Right cardiac atrium (tissue), 5 donors: ENCODE measurements around the gene ATP6V0C. TPM values are rescaled to one million over a fixed set of nuclear protein-coding genes. Genes with fewer than 3 reads are reported as not detected.

ENCODE experiments used
- ATAC-seq, 2 donors: fragments of 200-7000 bp; cut with Tn5 transposase; one replicate each; pipeline versions ENCODE4 v1.8.0 to v1.9.1; 2020; ENCODE audit warnings: moderate library complexity in 2 of 2, mild to moderate bottlenecking in 1 of 2
- DNase-seq, 3 donors: peaks; one replicate each; pipeline ENCODE4 v3.0.0-alpha.2; 2020
- H3K27ac ChIP-seq: one replicate; pipeline ENCODE4 v1.5.1; 2013; ENCODE audit warnings: mild to moderate bottlenecking, low read length, control low read depth, moderate library complexity
- H3K27me3 ChIP-seq: one replicate; pipeline ENCODE4 v1.6.1; 2013; ENCODE audit not compliant: control insufficient read depth, insufficient read depth
- H3K4me1 ChIP-seq: one replicate; pipeline ENCODE4 v1.6.1; 2013; ENCODE audit warnings: low read length; ENCODE audit not compliant: control insufficient read depth, insufficient read depth
- H3K4me3 ChIP-seq: one replicate; pipeline ENCODE4 v1.5.1; 2013; ENCODE audit warnings: low read length, control low read depth
- H3K9me3 ChIP-seq: one replicate; pipeline ENCODE4 v1.6.1; 2013; ENCODE audit warnings: low read length; ENCODE audit not compliant: control insufficient read depth
- whole genome bisulfite sequencing: extraction: QIAGEN DNeasy Blood & Tissue Kit; methylation state at CpG from one replicate; pipeline ENCODE4 v1.1.7; 2013; 5-methylcytosine and 5-hydroxymethylcytosine counted together
- intact Hi-C, 4 donors: fragments of 100-400 bp; cut with DNase I; formaldehyde crosslinking; loops; one replicate each; pipeline versions ENCODE4 v1.11.0 to v1.14.0; 2022 to 2023
- polyA plus RNA-seq: library from polyadenylated mRNA; stranded (reverse); fragments of 200-250 nt; gene quantifications from one replicate; pipeline ENCODE4 v1.2.3, GENCODE V29; 2013
- total RNA-seq, 4 donors: library from RNA; stranded (reverse); fragmentation: NEBNext Ultra II Directional; extraction: Animal tissue kit (Norgen Biotek cat#: 25700); gene quantifications; one replicate each; pipeline ENCODE4 v1.2.1, GENCODE V29; 2021
- donor health status: healthy with polysubstance abuse.
- donor health status: DM: no; HTN: yes; CAD: no.
- donor health status: DM: no; HTN: no; CAD: no.
- donor health status: DM: no; HTN: yes; CAD: no; lungs with severe emphysema.
- donor health status: DM: yes; HTN: yes; CAD: no.

The ATP6V0C gene
- total and polyA plus RNA-seq, 5 donors = 153 to 206 (median 179) TPM

- H3K9me3 ChIP-seq = no peaks in the 10 kb centered on the region
- WGBS = 79% methylated on average over 7 of the region's 7 CpGs
- no peak overlapping the region for H3K27ac ChIP-seq
- intact Hi-C loops = no loop called here
- H3K27me3 ChIP-seq = no peaks in the 10 kb centered on the region
- peak in 1 of 3 donors; percentile 49 for DNase-seq
- H3K4me3 ChIP-seq = no peak overlapping the region
- peaks cover 6% of the 10 kb centered on the region for H3K4me1 ChIP-seq
- ATAC-seq = no peak
Observed at GRCh38 chr16:2470234-2470601, 43.5 kb upstream of the ATP6V0C start.

DNA sequence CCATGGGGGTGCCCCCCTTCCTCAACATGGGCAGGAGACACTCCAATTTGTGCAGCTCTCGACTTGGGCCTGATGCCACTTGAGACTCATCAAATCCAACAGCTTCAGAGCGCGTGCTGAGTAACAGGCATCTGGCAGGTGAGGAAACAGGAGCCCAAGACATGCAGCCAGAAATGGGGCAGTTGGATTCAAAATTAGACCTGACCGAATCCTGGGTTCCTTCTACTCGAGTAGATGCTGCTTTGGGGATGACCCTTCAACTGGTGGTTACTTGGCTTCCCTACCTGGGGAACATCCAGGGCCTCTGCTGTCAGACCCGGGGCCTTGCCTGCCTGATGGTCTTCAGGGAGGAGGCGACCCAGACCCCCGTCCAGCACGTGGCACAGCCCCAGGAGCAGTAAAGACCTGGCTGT, 43.1 kb upstream of the ATP6V0C start:
- 28% methylated on average over 9 of the region's 9 CpGs for WGBS
- Histone ChIP-seq H3K27ac (no peak overlapping the region), H3K4me3 (no peak overlapping the region), H3K4me1 (peaks cover 6% of the 10 kb centered on the region), H3K27me3 (no peaks in the 10 kb centered on the region), H3K9me3 (no peaks in the 10 kb centered on the region)
- intact Hi-C loops = no loop called here
- no peak for DNase-seq
- no peak for ATAC-seq

DNA sequence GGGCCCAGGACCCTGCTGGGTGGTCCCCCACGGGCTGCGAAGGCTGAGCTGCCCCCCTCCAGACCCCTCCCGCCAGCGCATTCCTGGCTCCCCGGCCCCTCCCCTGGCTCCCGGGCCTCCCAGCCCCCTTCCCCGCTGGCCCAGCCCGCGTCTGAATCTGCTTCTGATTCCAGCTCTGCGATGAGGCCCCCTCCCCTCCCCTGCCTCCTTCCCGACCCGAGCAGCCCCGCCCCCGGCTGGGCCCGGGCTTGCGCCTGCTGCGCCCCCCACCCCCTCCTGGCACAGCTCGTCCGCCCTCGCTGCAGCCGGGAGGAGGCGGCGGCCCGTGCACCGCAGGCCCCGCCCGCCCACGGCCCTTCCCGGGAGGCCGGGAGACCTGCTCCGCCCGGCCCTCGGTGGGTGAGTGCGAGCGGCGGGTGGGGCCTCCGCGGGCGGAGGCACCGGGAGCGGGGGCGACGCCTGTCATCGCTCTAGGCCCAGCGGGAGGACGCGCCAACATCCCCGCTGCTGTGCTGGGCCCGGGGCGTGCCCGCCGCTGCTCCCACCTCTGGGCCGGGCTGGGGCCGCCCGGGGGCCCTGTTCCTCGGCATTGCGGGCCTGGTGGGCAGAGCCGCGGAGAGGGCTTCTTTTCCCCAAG, 42.6 kb upstream of the ATP6V0C start, which contains the start of gene NTN3:
NTN3 (plus strand) TSS at position 282 of the 637 bp plus-strand sequence. CDS start 405 bp downstream, outside the sequence.
- DNase-seq = peak in 2 of 3 donors; percentile 69 to 75

GRCh38 chr16:2471653-2472487, 41.9 kb upstream of the ATP6V0C start:
- H3K9me3 ChIP-seq = no peaks in the 10 kb centered on the region
- ATAC-seq (no peak), DNase-seq (peak in 2 of 3 donors; percentile 72)
- WGBS = 34% methylated on average over 61 of the region's 61 CpGs
- no peak overlapping the region for H3K27ac ChIP-seq
- H3K4me3 ChIP-seq = peak overlapping the region; percentile 9
- peaks cover 6% of the 10 kb centered on the region for H3K4me1 ChIP-seq
- no peaks in the 10 kb centered on the region for H3K27me3 ChIP-seq
- intact Hi-C loops = no loop called here

More for the DNA sequence above, 42.6 kb upstream of the ATP6V0C start, which contains the start of gene NTN3:
- no peak within 1 kb of the TSS for H3K27ac ChIP-seq
- peak within 1 kb of the TSS; percentile 9 for H3K4me3 ChIP-seq
- no peak for ATAC-seq
- no peaks in the 10 kb centered on the region for H3K9me3 ChIP-seq
- no peaks in the 10 kb centered on the region for H3K27me3 ChIP-seq
- WGBS = 1% methylated on average over 59 of the region's 59 CpGs
- intact Hi-C loops = no loop called here
- peaks cover 6% of the 10 kb centered on the region for H3K4me1 ChIP-seq

DNA sequence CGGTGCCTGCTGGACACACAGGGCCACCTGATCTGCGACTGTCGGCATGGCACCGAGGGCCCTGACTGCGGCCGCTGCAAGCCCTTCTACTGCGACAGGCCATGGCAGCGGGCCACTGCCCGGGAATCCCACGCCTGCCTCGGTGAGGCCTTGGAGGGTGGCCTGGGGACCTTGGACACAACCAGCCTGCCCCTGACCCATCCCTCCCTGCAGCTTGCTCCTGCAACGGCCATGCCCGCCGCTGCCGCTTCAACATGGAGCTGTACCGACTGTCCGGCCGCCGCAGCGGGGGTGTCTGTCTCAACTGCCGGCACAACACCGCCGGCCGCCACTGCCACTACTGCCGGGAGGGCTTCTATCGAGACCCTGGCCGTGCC, 41.3 kb upstream of the ATP6V0C start:
- WGBS = 95% methylated on average over 27 of the region's 27 CpGs
- H3K27me3 ChIP-seq = no peaks in the 10 kb centered on the region
- intact Hi-C loops = no loop called here
- peaks cover 6% of the 10 kb centered on the region for H3K4me1 ChIP-seq
- H3K4me3 ChIP-seq = no peak overlapping the region
- ATAC-seq (no peak), DNase-seq (peak in 2 of 3 donors; percentile 53 to 70)
- no peak overlapping the region for H3K27ac ChIP-seq
- no peaks in the 10 kb centered on the region for H3K9me3 ChIP-seq

DNA sequence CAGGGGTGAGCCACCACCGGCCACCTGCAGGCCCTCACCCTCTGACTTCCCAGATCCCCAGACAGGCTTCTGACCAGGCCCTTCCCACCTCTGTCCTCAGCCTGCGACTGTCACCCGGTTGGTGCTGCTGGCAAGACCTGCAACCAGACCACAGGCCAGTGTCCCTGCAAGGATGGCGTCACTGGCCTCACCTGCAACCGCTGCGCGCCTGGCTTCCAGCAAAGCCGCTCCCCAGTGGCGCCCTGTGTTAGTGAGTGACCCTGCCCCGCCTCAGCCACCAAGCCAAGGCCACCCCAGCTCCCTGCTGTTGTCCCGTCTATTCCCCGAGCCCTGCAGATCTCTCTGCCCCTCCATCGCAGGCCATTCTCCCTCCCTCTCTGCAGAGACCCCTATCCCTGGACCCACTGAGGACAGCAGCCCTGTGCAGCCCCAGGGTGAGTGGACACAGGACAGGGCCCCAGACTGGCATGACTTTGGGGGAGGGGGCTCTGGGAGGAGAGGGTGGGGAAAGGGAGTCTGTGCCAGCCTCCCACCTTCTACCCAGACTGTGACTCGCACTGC, 40.8 kb upstream of the ATP6V0C start:
- Histone ChIP-seq H3K4me1 (peaks cover 6% of the 10 kb centered on the region), H3K27me3 (no peaks in the 10 kb centered on the region), H3K27ac (no peak overlapping the region), H3K4me3 (no peak overlapping the region), H3K9me3 (no peaks in the 10 kb centered on the region)
- DNase-seq = peak in 1 of 3 donors; percentile 55
- intact Hi-C loops = no loop called here
- ATAC-seq = no peak
- WGBS = 86% methylated on average over 14 of the region's 14 CpGs

GRCh38 chr16:2473446-2473926, 40.3 kb upstream of the ATP6V0C start:
- Histone ChIP-seq H3K9me3 (no peaks in the 10 kb centered on the region), H3K4me3 (peak overlapping the region; percentile 88), H3K4me1 (peaks cover 6% of the 10 kb centered on the region), H3K27ac (no peak overlapping the region), H3K27me3 (no peaks in the 10 kb centered on the region)
- DNase-seq (peak in 2 of 3 donors; percentile 66 to 77), ATAC-seq (no peak)
- intact Hi-C loops = no loop called here
- WGBS = 5% methylated on average over 49 of the region's 49 CpGs

- peak overlapping the region; percentile 88 for H3K4me3 ChIP-seq
- H3K27me3 ChIP-seq = no peaks in the 10 kb centered on the region
- intact Hi-C loops = loop anchor here in 1 of 4 donors (1.0 kb wide), 1 partner anchor 14 kb away; the partner anchor contains the start of gene TEDC2
- peak; percentile 65 to 85 (median 84) for DNase-seq
- ATAC-seq = peak; percentile 61 to 64
- H3K4me1 ChIP-seq = peaks cover 2% of the 10 kb centered on the region
- H3K27ac ChIP-seq = peak overlapping the region; percentile 53
- H3K9me3 ChIP-seq = no peaks in the 10 kb centered on the region
- under 1% methylated on average over 100 of the region's 100 CpGs for WGBS
Observed at GRCh38 chr16:2473999-2474876, 39.5 kb upstream of the ATP6V0C start.

DNA sequence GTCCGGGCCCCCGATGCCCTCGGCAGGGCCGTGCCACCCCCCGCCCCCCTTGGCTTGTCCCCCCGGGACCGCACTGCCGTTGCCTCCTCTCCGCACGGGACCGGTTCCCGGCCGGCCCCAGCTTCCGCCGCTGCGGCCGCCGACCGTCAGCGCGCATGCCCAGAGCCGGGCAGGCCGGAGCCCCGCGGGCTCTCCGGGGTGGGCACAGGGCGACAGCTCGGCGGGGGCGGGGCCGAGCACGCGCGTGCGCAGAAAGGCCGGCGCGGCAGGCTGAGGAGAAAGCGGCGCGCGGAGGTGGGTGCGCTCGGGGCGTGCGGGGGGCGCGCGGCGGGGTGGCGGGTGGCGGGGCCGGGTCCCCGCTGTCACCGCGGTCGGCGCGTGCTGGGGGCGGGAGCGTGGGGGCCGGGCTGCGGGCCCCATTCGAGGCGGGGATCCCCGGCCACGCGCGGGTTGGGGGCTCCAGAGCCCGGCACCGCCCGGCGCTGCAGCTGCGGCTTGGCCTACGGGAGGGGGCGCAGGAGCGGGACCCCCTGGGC, 38.8 kb upstream of the ATP6V0C start, which contains the start of gene TBC1D24:
TBC1D24 (plus strand) TSS at position 251 of the 536 bp plus-strand sequence. CDS start 21,022 bp downstream, outside the sequence.
- intact Hi-C loops = loop anchor here in 1 of 4 donors (1.0 kb wide), 1 partner anchor 15 kb away; the partner anchor contains the start of gene TEDC2
- no peaks in the 10 kb centered on the region for H3K27me3 ChIP-seq
- H3K4me3 ChIP-seq = peak within 1 kb of the TSS; percentile 88
- no peaks in the 10 kb centered on the region for H3K9me3 ChIP-seq
- H3K4me1 ChIP-seq = peaks cover 2% of the 10 kb centered on the region
- peak within 1 kb of the TSS; percentile 53 for H3K27ac ChIP-seq
- DNase-seq (peak; percentile 89 to 97 (median 96)), ATAC-seq (peak; percentile 90 to 91)
- 1% methylated on average over 77 of the region's 77 CpGs for WGBS
